Osteocyte (in vitro differentiated cells): ENCODE measurements around the gene MVB12A. TPM values are rescaled to one million over a fixed set of nuclear protein-coding genes. Genes with fewer than 3 reads are reported as not detected.

Experiments used
- DNase-seq: peaks from one replicate; pipeline ENCODE4 v3.0.0; 2021; ENCODE audit warnings: mixed read lengths; ENCODE audit not compliant: unreplicated experiment; ENCODE audit errors: extremely low spot score
- H3K27ac Mint-ChIP-seq: one replicate; pipeline ENCODE4 v1.8.0; 2021; ENCODE audit warnings: mild to moderate bottlenecking, mixed read lengths; ENCODE audit not compliant: unreplicated experiment
- H3K27me3 Mint-ChIP-seq: one replicate; pipeline ENCODE4 v1.8.0; 2021; ENCODE audit warnings: mixed read lengths; ENCODE audit not compliant: unreplicated experiment
- H3K36me3 Mint-ChIP-seq: one replicate; pipeline ENCODE4 v1.8.0; 2021; ENCODE audit warnings: mixed read lengths; ENCODE audit not compliant: unreplicated experiment
- H3K4me1 Mint-ChIP-seq: one replicate; pipeline ENCODE4 v1.8.0; 2021; ENCODE audit warnings: mixed read lengths; ENCODE audit not compliant: unreplicated experiment
- H3K4me3 Mint-ChIP-seq: one replicate; pipeline ENCODE4 v1.8.0; 2021; ENCODE audit warnings: mild to moderate bottlenecking, moderate library complexity, mixed read lengths; ENCODE audit not compliant: unreplicated experiment
- H3K9me3 Mint-ChIP-seq: one replicate; pipeline ENCODE4 v1.8.0; 2021; ENCODE audit warnings: mixed read lengths; ENCODE audit not compliant: unreplicated experiment
- total RNA-seq: library from RNA; stranded (reverse); gene quantifications from 2 replicates; pipeline ENCODE4 v1.2.1, GENCODE V29; 2021
- TF ChIP-seq, protein P1 (sequence below): fragments of 200-600 bp; sonication (generic); IDR thresholded peaks from 2 replicates; pipeline ENCODE4 v1.5.0; 2021; ENCODE audit warnings: antibody characterized with exemption, mild to moderate bottlenecking, moderate library complexity

MVB12A gene
- total RNA-seq, 1 donor from 2014 or later, result 59.2 TPM

DNA sequence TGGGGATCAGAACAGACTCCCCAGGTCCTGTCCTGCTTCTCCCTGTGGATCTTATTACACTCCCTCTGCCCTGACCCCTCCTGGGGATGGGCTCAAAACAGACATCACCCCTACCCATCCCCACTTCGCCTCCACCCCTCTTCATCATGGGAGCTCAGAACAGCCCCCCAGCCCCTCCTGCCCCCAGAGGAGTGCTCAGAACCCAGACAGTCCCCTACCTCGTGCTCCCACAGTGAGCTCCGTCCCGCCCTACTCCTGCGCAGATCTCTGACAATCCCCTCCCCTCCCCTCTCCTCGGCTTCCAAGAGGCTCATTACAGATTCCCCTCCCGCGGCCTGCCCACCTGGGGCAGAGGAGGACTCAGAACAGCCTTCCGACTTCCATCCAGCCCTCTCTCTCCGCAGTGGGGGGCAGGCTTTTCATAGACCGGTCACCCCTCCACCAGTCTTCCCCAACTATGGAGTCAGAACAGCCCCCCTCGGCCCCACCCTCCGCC is 34.8 kb downstream of the MVB12A start:
- peaks cover 11% of the 10 kb centered on the region for H3K4me1 Mint-ChIP-seq
- DNase-seq, result no peak
- TF ChIP-seq, protein P1, sequence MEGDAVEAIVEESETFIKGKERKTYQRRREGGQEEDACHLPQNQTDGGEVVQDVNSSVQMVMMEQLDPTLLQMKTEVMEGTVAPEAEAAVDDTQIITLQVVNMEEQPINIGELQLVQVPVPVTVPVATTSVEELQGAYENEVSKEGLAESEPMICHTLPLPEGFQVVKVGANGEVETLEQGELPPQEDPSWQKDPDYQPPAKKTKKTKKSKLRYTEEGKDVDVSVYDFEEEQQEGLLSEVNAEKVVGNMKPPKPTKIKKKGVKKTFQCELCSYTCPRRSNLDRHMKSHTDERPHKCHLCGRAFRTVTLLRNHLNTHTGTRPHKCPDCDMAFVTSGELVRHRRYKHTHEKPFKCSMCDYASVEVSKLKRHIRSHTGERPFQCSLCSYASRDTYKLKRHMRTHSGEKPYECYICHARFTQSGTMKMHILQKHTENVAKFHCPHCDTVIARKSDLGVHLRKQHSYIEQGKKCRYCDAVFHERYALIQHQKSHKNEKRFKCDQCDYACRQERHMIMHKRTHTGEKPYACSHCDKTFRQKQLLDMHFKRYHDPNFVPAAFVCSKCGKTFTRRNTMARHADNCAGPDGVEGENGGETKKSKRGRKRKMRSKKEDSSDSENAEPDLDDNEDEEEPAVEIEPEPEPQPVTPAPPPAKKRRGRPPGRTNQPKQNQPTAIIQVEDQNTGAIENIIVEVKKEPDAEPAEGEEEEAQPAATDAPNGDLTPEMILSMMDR, result no peak
- H3K36me3 Mint-ChIP-seq, result no peaks in the 10 kb centered on the region
- H3K9me3 Mint-ChIP-seq, result no peaks in the 10 kb centered on the region
- H3K27me3 Mint-ChIP-seq, result peaks cover 32% of the 10 kb centered on the region
- H3K27ac Mint-ChIP-seq, result no peak overlapping the region
- no peak overlapping the region for H3K4me3 Mint-ChIP-seq

DNA sequence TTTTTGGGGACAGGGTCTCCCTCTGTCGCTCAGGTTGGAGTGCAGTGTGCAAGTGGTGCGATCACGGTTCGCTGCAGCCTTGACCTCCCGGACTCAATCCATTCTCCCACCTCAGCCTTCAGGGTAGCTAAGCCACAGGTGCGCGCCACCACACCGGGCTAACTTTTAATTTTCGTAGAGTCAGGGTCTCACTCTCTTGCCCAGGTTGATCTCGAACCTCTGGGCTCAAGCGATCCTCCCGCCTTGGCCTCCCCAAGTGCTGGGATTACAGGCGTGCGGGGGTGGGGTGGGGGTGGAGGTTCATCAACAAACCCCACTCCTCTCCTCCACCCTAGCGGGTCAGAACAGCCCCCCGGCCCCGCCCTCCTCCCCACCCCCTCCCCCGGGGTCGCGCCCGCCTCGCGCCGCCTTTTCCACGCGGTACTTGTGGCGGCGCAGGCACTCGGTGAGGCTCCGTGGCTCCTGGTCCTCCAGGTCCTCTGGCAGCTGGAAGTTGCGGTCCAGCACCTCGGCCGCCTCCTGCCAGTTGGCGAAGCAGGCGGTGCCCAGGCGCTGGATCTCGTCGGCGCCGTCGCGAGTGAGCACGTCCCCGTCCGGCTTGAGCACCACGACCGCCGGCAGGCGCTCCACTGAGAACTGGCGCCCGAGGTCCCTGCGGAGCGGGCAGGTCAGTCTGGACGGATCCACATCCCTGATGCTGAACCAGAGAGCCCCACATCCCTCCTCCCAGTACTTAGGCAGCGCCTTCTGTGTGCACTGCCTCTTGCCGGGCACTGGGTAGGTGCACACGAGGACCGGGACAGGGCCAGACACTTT is 35.7 kb downstream of the MVB12A start:
- TF ChIP-seq, protein P1, result no peak
- H3K9me3 Mint-ChIP-seq, result no peaks in the 10 kb centered on the region
- no peaks in the 10 kb centered on the region for H3K36me3 Mint-ChIP-seq
- no peak for DNase-seq
- H3K27ac Mint-ChIP-seq, result no peak overlapping the region
- no peak overlapping the region for H3K4me3 Mint-ChIP-seq
- H3K4me1 Mint-ChIP-seq, result peaks cover 11% of the 10 kb centered on the region
- peaks cover 26% of the 10 kb centered on the region for H3K27me3 Mint-ChIP-seq

DNA sequence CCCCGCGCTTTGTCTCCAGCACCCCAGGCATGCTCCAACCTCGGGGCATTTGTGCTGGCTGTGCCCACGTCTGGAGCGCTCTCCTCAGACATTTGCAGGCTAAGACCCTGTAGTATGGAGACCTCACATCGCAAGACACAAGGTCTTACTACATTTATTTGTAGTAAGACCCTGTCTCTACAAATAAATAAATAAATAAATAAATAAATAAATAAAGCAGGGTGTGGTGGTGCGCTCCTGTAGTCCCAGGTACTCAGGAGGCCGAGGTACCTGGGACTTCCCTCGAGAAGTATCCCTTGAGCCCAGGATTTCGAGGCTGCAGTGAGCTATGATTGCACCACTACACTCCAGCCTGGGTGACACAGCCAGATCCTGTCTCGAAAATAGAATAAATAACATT is 36.3 kb downstream of the MVB12A start:
- Mint-ChIP-seq H3K4me3 (no peak overlapping the region), H3K27me3 (peaks cover 26% of the 10 kb centered on the region)

DNA sequence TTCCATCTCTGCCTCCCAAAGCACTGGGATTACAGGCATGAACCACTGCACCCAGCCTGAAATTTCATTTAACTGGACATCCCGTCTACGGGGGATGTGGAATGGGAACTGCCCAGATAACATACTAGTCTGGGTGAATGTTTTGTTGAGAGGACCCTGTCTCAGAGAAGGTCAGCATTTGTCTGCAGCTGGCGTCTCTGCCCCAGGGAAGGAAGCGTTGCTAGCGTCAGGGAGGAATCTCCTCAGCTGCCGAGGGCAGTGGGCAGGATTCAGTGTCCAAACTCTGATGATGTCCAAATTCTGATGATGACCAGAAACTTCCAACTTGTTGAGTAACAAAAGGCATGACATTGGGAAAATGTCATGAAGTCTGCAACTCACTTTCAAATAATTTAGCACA is 37.8 kb downstream of the MVB12A start:
- Mint-ChIP-seq H3K27me3 (peaks cover 26% of the 10 kb centered on the region), H3K36me3 (no peaks in the 10 kb centered on the region), H3K4me1 (peaks cover 11% of the 10 kb centered on the region), H3K27ac (no peak overlapping the region), H3K9me3 (no peaks in the 10 kb centered on the region), H3K4me3 (no peak overlapping the region)
- DNase-seq, result no peak
- TF ChIP-seq, protein P1, result no peak

More for the DNA sequence above, 36.3 kb downstream of the MVB12A start:
- Mint-ChIP-seq H3K36me3 (no peaks in the 10 kb centered on the region), H3K27ac (no peak overlapping the region), H3K9me3 (no peaks in the 10 kb centered on the region), H3K4me1 (peaks cover 11% of the 10 kb centered on the region)
- DNase-seq, result no peak
- TF ChIP-seq, protein P1, result no peak

DNA sequence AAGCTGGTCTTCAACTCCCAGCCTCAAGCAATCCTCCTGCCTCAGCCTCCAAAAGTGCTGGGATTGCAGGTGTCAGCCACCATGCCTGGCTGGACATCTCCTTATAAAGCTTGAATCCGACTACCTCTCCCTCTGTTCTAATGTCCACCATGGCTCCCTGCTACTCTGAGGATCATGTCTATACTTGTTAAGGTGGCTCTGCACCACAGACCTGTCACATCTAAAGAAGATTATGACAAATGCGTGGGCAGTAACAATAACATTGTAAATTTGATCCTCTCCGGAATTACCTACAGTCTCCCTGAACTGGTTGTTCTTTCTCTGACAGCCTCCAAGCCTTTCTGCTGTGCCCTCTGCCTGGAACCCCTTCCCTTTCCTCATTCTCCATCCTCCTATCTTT is 39.1 kb downstream of the MVB12A start:
- H3K4me3 Mint-ChIP-seq, result no peak overlapping the region
- DNase-seq, result no peak
- TF ChIP-seq, protein P1, result no peak
- H3K9me3 Mint-ChIP-seq, result no peaks in the 10 kb centered on the region
- H3K27me3 Mint-ChIP-seq, result peaks cover 22% of the 10 kb centered on the region
- no peak overlapping the region for H3K27ac Mint-ChIP-seq
- H3K4me1 Mint-ChIP-seq, result peaks cover 9% of the 10 kb centered on the region
- H3K36me3 Mint-ChIP-seq, result no peaks in the 10 kb centered on the region
